Retinal pigment epithelial cell (primary cell): ENCODE data around the gene ADORA1.

Experiments
- DNase-seq: peaks from one replicate; pipeline ENCODE4 v3.0.0-alpha.2; 2010; ENCODE audit warnings: low read depth
- H3K4me3 ChIP-seq: 2 replicates; pipeline ENCODE4 v1.5.1; 2011; ENCODE audit warnings: mild to moderate bottlenecking, low read length, control low read depth, moderate library complexity
- CTCF ChIP-seq: conservative IDR thresholded peaks from 2 replicates; pipeline ENCODE4 v1.5.1; 2011; ENCODE audit warnings: low read depth, low read length, control low read depth, inconsistent platforms

ADORA1 gene

GRCh38 chr1:203176273-203177035 is 48.9 kb downstream of the ADORA1 start:
- no peak for TF ChIP-seq CTCF
- no peak for DNase-seq
- no peak overlapping the region for H3K4me3 ChIP-seq

- H3K4me3 ChIP-seq = no peak overlapping the region
- DNase-seq = no peak
- TF ChIP-seq CTCF = no peak
These were observed 49.5 kb downstream of the ADORA1 start for GRCh38 chr1:203177036-203177405.

GRCh38 chr1:203177470-203178039 is 50.0 kb downstream of the ADORA1 start:
- TF ChIP-seq CTCF = no peak
- no peak for DNase-seq
- H3K4me3 ChIP-seq = no peak overlapping the region

GRCh38 chr1:203178083-203178482 is 50.6 kb downstream of the ADORA1 start:
- no peak for DNase-seq
- no peak for TF ChIP-seq CTCF
- no peak overlapping the region for H3K4me3 ChIP-seq

GRCh38 chr1:203178821-203179666 is 51.5 kb downstream of the ADORA1 start:
- H3K4me3 ChIP-seq = no peak overlapping the region
- no peak for TF ChIP-seq CTCF
- no peak for DNase-seq

- no peak for TF ChIP-seq CTCF
- no peak for DNase-seq
- no peak overlapping the region for H3K4me3 ChIP-seq
These were observed 52.1 kb downstream of the ADORA1 start for GRCh38 chr1:203179667-203180005.
